GM12874 (cell line): ENCODE results near the gene CHI3L1.

Source experiments
- TF ChIP-seq, protein P1 (sequence below): IDR thresholded peaks from 2 replicates; pipeline ENCODE4 v1.5.1; 2011; ENCODE audit warnings: low read depth, mild to moderate bottlenecking, control low read depth, low read length, moderate library complexity; ENCODE audit not compliant: insufficient read depth

The CHI3L1 gene

DNA sequence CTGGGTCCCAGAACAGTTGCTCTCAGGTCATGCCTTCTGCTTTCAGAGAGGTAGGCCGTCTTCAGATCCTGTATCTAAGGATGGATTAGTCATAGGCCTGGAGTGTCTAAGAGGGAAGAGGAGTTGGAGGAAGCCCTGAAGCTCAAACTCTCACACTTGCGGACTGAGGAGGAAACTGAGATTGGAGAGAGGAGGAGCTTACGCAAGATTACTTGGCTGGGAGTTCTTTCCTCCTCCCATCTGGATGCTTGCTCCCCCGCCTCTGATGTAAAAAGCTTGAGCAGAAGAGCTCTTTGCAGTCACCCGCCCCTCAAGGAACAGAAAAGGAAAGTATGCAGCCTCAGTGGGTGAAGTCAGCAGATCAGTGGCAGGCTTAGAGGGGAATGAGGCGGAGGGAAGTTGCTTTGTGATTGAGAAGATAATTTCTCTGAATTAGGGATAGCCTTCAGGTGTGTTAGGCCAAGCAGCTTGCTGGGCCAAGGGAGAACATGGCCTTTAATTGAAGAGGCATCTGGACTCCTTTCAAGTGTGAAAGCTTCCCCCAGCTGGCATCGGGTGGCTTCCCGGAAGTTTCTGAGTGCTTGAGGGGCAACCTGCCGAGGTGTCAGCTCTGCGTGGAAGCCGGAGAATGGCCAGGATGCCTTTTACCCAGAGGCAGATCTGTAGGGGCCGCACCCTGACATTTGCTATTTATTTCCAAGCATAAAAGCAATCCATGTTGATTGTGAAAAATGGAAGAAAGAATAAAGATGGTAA is 52.4 kb downstream of the CHI3L1 start:
- TF ChIP-seq, protein P1, sequence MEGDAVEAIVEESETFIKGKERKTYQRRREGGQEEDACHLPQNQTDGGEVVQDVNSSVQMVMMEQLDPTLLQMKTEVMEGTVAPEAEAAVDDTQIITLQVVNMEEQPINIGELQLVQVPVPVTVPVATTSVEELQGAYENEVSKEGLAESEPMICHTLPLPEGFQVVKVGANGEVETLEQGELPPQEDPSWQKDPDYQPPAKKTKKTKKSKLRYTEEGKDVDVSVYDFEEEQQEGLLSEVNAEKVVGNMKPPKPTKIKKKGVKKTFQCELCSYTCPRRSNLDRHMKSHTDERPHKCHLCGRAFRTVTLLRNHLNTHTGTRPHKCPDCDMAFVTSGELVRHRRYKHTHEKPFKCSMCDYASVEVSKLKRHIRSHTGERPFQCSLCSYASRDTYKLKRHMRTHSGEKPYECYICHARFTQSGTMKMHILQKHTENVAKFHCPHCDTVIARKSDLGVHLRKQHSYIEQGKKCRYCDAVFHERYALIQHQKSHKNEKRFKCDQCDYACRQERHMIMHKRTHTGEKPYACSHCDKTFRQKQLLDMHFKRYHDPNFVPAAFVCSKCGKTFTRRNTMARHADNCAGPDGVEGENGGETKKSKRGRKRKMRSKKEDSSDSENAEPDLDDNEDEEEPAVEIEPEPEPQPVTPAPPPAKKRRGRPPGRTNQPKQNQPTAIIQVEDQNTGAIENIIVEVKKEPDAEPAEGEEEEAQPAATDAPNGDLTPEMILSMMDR = no peak

DNA sequence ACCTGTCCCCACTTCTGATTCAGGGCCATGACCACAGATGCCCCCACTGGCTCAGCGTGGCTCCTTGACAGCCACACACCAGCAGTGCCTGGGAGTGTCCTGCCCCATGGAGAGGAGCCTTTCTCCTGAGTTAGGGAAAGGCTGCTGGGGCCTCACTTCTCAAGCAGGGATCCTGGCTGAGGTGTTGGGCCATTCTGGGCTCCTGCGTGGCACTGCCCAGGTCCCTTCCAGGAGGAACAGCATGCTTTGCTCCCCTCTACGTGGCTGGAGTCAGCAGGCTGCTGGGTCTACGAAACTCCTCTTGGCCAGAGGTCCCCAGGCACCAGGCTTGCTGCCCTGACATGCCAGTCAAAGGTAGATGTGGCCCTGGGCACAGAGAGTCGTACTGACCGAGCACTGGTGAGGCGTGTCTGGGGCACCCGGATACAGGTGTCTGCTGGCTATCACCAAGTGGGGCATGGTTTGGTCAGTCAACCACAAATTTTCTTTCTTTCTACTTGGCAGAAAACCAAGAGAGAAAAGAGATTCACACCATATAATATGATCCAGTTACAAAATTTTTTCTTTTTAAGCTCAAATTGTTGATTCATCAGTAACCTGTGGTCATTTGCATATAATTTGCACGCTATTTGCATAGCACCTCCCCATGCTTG is 54.8 kb downstream of the CHI3L1 start:
- TF ChIP-seq, protein P1 = no peak

DNA sequence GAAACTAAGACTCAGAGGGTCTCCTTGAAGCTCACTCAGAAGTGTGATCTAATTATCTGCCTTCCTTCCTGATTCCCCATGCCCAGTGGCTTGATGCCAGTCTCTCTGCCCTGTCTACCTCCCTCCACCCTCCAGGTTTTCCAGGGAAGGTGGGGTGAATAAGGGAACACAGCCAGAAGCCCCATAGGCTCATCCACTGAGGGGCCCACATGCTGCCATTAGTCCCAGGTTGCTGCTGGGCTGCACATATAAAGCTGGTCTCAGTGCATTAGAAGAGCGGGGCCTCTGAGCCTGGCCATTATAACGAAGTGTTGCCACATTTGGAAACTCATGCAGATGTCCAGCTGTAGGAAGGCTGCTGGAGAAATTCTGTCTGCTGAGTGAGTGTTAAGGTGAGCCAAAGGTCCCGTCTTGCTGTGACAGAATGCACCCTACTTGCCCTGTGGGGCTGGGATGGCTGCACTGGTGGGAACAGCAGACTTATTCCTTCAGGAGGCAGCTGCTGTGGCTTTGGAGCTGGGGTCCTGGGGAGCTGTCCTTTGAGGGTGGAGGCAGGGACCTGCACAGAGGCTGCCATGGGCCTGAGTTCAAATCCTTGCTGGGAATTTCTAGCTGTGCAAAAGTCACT is 56.0 kb downstream of the CHI3L1 start:
- TF ChIP-seq, protein P1 = no peak

DNA sequence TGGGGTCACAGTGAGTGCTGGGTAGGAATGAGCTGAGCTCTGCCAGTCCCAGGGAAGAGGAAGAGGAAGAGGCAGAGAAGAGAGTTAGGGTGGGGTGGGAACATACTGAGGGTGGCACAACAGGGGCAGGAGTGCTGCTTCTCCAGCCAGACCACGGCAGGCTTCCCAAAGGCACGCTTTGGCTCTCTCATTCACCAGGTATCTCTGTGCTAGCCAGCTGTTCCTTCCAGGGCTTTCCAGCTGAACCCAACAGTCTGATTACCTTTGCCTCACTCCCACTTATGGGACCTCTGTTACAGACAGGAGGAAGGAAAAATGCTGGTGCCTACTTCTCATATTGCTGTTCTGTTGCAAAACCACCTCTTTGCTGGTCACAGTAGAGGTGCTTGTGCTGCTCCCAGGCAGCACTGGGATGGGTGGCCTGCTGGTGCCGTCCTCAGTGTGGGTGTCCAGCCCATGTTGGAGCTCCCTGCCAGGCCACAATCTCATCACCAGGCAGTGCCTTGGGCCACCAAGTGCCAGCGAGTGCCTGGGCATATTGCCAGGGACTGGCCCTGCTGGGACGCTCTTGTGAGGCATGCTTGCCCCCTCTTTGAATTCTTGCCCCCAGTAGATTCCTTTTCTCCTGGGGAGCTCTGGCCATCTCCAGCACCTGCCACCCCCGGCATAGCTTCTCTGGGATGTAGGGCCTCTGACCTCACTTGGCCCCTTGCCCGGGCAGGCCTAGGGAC is 56.8 kb downstream of the CHI3L1 start:
- TF ChIP-seq, protein P1 = no peak
